ENCODE data around the gene SPTLC3. TPM values are rescaled to one million over a fixed set of nuclear protein-coding genes. Genes with fewer than 3 reads are reported as not detected.

The SPTLC3 gene
- total and polyA plus RNA-seq, 2 of the 13 experiments (the other 11 are each of a cell fraction or from before 2014, with no cell fraction given), result 20.5 to 95.6 TPM

DNA sequence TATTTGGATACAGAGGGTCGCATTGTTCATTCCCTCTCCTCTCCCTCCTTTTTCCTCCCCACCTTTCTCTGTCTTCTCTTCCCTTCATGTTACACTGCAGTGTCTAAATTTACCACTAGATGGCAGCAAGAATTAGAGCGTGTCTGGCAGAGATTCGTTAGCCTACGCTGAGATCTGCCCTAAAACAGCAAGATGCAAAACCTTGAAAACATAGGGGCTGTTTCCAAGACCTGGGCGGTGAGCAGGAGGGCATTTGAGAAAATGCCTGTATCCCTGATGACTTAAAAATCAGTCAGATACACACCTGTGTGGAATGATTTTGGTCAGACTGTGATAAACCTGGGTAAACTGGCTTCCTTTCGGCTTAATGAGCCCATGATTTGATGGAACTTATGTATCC, 110.8 kb downstream of the SPTLC3 start (continued):
- TF ChIP-seq ZNF205 (CRISPR knock-in tag; IDR thresholded peaks at IDR 0.05) (0 out of 2 replicates have a peak, but pooled peaks have one; percentile 66), RAD21 (CRISPR knock-in tag; IDR thresholded peaks at IDR 0.05) (peak; percentile 94), ZNF879 (CRISPR knock-in tag; IDR thresholded peaks at IDR 0.05) (no peak), GATAD1 (CRISPR knock-in tag; IDR thresholded peaks at IDR 0.05) (0 out of 2 replicates have a peak, but pooled peaks have one; percentile 39), KDM4B (CRISPR knock-in tag; IDR thresholded peaks at IDR 0.05) (0 out of 2 replicates have a peak, but pooled peaks have one; percentile 34), ZNF251 (CRISPR knock-in tag; IDR thresholded peaks at IDR 0.05) (no peak), KLF6 (CRISPR knock-in tag; IDR thresholded peaks at IDR 0.05) (no peak), ZNF589 (CRISPR knock-in tag; conservative IDR thresholded peaks at IDR 0.05) (no peak), ZBTB7A (CRISPR knock-in tag; IDR thresholded peaks at IDR 0.05) (no peak), ATF7 (IDR thresholded peaks at IDR 0.05) (no peak), ATF7 (CRISPR knock-in tag; IDR thresholded peaks at IDR 0.05) (no peak), ZNF678 (CRISPR knock-in tag; IDR thresholded peaks at IDR 0.05) (no peak), ZNF776 (CRISPR knock-in tag; IDR thresholded peaks at IDR 0.05) (no peak), SMAD3 (CRISPR knock-in tag; IDR thresholded peaks at IDR 0.05) (peak; percentile 55; the same call in 1 of the 2 replicates), AFF4 (CRISPR knock-in tag; IDR thresholded peaks at IDR 0.05) (no peak), PHF20 (CRISPR knock-in tag; IDR thresholded peaks at IDR 0.05) (no peak), SCMH1 (CRISPR knock-in tag; IDR thresholded peaks at IDR 0.05; ENCODE audit: borderline replicate concordance) (no peak), MXD3 (CRISPR knock-in tag; IDR thresholded peaks at IDR 0.05) (no peak), FOXO4 (CRISPR knock-in tag; conservative IDR thresholded peaks at IDR 0.05) (no peak)
- TF ChIP-seq, protein P1, sequence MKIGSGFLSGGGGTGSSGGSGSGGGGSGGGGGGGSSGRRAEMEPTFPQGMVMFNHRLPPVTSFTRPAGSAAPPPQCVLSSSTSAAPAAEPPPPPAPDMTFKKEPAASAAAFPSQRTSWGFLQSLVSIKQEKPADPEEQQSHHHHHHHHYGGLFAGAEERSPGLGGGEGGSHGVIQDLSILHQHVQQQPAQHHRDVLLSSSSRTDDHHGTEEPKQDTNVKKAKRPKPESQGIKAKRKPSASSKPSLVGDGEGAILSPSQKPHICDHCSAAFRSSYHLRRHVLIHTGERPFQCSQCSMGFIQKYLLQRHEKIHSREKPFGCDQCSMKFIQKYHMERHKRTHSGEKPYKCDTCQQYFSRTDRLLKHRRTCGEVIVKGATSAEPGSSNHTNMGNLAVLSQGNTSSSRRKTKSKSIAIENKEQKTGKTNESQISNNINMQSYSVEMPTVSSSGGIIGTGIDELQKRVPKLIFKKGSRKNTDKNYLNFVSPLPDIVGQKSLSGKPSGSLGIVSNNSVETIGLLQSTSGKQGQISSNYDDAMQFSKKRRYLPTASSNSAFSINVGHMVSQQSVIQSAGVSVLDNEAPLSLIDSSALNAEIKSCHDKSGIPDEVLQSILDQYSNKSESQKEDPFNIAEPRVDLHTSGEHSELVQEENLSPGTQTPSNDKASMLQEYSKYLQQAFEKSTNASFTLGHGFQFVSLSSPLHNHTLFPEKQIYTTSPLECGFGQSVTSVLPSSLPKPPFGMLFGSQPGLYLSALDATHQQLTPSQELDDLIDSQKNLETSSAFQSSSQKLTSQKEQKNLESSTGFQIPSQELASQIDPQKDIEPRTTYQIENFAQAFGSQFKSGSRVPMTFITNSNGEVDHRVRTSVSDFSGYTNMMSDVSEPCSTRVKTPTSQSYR (CRISPR knock-in tag; IDR thresholded peaks at IDR 0.05; ENCODE audit: borderline replicate concordance), result no peak
- TF ChIP-seq, protein P2, sequence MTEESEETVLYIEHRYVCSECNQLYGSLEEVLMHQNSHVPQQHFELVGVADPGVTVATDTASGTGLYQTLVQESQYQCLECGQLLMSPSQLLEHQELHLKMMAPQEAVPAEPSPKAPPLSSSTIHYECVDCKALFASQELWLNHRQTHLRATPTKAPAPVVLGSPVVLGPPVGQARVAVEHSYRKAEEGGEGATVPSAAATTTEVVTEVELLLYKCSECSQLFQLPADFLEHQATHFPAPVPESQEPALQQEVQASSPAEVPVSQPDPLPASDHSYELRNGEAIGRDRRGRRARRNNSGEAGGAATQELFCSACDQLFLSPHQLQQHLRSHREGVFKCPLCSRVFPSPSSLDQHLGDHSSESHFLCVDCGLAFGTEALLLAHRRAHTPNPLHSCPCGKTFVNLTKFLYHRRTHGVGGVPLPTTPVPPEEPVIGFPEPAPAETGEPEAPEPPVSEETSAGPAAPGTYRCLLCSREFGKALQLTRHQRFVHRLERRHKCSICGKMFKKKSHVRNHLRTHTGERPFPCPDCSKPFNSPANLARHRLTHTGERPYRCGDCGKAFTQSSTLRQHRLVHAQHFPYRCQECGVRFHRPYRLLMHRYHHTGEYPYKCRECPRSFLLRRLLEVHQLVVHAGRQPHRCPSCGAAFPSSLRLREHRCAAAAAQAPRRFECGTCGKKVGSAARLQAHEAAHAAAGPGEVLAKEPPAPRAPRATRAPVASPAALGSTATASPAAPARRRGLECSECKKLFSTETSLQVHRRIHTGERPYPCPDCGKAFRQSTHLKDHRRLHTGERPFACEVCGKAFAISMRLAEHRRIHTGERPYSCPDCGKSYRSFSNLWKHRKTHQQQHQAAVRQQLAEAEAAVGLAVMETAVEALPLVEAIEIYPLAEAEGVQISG (CRISPR knock-in tag; IDR thresholded peaks at IDR 0.05), result no peak
